GM21381 (cell line): Measurements from ENCODE around the gene SLC25A52.
"Not testable (repeated sequence)": the region's sequence is repeated elsewhere in the genome, so short reads cannot be mapped to it uniquely, and the experiment has no call there.

Experiments used
- ATAC-seq: cut with Tn5 transposase; IDR thresholded peaks from one replicate; pipeline ENCODE4 v1.9.1; 2021; ENCODE audit warnings: mild to moderate bottlenecking, moderate library complexity; ENCODE audit not compliant: unreplicated experiment

Gene SLC25A52

DNA sequence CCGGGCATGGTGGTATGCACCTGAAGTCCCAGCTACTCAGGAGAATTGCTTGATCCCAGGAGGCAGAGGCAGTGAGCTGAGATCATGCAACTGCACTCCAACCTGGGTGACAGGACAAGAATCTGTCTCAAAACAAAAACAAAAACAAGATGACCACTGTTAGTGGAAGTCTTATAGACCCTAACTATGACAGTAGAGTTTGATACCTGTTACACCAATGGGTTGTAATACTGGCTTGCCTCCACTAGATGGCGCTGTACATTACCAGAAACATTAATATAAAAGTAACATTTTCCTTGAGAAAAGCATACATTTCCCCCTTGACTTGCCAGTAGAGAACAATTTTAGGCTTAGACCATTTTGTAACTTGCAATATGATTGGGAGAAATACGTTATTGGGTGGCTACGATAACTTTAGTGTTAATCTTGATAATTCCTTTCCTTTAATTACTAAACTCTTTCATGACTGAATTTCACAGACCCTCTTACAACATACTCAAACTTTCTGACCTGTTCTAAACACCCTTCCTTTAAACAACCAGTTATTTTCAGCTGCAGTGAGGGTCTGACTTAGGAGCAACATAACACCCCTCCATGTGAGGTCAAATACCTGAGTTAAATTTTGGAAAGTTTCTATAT, 19.5 kb downstream of the SLC25A52 start:
- ATAC-seq = no peak

DNA sequence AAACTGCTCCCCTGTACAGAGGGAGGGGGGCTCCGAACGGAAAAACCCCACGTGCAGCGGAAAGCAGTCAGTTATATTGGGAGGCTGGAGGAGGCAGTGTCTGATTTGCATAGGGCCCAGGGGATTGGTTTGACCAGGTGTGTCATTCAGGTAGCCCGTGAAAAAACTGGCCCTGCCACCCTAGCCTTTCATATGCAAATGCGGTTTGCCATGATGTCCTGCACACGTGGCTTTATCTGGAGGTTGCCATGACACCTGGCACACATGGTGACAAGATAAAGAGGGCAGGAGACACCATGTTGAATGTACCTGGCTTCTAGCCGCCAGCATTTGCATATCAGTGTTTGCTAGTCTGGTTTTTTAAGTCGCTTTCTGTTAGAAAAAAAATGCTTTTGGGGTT, 20.5 kb downstream of the SLC25A52 start:
- no peak for ATAC-seq

DNA sequence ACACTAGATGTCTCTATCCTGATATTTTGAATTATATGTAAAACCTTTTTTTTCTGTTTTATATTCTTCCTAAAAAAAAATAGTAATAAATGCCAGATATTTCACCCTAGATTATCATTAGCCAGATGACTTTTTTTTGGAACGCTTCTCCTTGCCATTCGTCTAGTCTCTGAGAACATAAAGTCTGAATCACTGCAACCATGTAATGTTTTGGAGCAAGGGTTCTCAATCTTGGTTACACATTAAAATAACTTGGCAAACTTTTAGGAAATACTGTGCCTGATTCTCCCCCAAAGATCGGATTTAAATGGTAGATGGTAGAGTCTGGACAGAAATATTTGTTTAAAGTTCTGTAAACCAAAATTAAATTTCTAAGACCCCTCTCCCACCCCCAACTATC, 21.0 kb downstream of the SLC25A52 start:
- ATAC-seq = no peak

DNA sequence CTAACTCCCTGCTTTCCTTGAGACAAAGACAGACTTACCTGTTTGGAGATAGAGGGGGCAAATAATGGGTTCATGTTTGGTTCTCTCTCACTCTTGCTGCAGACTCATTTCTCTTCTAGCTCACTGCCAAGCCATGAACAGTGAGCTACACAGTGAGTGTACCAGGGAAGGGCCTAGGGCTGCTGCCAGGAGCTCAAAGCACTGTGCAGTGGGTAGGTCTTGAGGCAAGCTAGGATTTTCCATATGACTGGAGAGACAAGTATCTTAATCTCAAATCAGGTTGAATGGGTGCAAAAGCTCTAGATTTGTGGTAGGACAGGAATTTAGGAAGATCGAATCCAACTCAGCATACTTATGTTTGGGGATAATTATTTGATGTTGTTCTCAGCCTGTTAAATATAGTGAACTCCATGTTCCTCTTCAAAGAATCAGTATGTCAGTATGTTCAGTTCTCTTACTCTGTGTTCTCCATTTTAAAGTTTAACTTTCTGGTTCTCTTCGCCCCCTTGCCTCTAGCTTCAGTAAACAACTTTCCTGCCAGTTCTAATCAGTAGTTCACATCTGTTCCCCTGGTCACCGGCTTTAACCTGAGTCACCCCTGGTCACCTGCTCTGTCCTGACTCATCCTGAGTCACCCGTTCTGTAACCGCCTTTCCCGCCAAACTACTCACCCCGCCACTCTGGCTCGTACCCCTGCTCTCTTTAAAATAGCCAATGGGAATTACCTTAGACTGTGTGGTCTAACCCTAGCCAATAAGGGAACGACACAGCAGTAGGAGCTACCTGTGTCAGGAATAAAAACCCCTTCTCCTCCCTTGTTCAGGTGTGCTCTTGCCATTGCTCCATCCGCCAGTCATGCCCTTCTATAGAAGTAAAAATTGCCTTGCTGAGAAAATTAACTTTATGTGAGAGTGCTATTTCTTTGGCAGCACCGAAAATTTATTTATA, 21.9 kb downstream of the SLC25A52 start:
- ATAC-seq = no peak

DNA sequence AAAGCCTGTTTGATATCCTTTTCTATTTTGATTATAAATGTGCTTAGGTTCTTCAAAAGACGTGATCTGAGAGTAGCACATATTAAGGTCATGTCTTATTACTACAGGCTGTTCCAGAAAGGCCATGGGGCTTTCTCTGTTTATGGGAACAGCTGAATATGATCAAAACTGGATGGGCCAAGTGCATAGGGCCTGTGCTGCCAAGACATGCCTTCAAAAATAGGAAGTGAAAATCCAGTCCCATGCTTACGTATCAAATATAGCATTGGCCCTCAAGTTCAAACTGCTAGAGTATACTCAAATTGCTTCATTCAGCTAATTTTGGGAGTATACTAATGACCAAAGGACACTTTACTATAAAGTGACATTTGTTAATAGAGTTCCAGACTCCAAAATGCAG, 24.1 kb downstream of the SLC25A52 start:
- peak; percentile 70 for ATAC-seq

DNA sequence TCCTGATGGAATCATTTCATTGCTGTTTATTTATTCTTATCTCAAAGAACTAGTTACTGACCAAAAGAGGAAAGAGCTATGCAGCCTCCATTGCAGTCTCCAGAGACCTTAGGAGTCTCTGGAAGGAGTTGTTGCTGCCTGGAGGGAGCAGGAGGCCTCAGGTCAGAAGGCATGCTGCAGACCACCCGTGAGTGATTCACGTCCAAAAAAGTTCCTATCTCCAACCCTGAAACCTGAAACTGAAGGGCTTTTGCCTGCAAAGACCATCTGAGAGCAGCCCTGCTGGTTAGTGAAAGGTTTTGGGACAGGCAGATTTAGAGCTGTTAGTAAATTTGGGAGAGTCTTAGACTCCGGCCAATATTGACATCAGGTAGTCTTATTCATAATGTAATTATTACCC, 29.1 kb downstream of the SLC25A52 start:
- no peak for ATAC-seq

DNA sequence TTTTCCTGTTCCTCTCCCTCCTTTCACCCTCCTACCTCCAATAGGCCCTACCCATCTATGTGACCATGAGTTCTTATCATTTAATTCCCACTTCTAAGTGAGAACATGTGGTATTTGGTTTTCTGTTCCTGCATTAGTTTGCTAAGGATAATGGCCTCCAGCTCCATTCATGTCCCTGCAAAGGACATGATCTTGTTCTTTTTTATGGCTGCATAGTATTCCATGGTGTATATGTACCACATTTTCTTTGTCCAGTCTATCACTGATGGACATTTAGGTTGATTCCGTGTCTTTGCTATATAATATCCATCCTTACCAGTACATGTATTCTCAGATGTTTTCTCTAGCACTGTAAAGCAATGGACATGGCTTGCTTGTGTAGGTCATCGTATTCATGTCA, 31.5 kb downstream of the SLC25A52 start:
- ATAC-seq = not testable (repeated sequence)

DNA sequence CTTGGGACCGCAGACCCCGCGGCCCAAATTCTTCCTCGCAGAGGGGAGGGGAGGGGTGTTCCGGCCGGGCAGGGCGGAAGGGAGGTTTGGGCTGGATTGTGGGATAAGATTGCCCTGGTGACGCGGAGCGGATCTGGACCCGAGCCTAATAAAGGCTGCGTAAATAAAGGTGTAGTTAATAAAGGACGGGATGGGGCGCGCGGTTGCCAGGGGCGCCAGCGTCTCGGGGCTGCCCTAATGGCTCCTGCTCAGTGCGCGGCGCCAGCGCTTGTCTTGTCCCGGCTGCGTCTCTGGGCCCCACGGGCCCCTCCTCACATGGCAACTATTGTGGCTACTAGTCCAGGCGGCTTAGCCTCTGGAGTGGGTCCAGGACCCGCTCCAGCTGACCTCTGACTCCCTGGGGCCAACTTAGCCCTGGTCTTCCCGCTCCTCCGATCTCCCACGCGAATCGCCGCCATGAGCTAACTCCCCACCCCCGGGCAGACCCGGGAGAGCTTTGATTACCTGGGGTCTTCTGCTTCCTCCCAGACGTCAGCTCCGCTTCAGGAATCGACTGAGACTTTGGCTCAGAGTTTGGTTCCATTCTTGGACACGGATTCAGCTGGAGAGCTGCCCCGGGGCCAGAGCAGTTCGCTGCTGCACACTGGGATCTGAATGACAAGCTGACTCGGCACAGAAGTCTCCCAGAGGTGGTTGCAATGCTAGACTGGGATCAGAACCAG, 36.5 kb downstream of the SLC25A52 start:
- no peak for ATAC-seq

DNA sequence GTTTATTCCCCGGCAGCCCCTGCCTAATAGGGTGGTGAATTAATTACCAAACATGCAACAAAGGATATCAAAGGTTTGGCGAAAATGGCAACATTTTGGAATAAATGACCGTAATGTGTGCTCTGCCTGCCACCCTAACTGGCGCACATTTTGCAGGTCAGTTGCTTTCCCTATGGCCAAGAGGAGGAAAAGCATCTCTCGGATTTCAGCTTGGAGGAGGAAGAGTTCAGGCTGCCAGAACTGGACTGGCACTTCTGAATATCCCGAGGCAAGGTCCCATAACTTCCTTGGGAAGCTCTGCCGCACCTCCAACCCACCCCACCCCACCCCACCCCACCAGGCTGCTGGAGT, 37.1 kb downstream of the SLC25A52 start:
- ATAC-seq = no peak

DNA sequence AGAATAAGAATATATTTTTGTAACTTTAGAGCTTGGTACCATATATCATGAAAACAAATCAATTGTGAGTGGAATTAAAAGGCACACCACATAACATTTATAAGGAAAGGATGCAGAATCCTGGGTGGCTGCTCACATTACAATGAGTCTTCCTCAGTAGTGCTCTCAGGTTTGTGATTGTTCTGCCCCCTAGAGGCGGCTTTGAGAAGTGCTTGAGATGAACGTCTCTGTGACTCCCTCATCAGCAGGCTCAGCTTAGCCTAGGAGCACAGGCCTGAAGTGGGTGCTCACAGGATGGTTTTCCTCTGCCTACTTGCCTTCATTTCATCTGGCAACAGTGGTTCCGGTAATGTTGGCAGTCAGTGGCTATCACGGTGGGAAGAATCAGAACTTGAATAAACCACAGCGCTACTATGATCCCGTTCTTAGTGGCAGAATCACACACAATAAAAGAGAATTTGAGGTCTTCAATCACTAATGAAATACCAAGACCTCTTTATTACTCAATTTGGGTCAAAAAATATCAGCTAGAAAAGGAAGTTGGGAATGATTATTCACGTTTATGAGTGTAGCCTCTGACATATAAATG, 38.2 kb downstream of the SLC25A52 start:
- peak; percentile 96 for ATAC-seq

DNA sequence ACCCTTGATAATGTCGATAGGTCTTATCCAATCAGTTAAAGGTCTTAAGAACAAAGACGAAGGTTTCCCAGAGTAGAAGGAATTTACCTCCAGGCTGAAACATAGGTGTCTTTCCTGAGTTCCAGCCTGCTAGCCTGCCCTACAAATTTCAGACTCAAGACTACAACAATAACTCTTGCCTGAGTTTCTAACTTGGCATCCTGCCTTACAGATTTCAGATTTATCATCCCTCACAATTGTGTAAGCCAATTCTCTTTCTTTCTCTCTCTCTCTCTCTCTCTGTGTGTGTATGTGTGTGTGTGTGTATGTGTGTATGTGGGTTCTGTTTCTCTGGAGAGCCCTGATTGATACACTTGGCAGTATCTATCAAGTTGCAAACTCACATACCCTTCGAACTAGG, 39.1 kb downstream of the SLC25A52 start:
- no peak for ATAC-seq

DNA sequence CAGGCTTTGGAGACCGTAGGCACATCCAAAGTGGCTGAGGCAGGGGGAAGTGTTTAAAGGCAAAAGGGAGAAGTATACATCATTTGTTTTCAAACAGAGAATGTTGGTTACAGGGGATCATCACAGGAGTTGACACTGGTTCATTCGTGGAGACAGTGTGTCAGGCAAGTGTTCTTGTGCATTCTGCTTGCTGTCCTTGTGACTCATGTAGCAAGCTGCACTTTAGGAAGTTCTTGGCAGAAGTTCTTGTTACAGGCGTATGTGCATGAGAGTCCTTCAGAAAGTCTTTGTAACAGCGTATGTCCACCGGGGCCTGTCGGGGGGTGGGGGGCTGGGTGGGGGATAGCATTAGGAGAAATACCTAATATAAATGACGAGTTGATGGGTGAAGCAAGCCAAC, 39.8 kb downstream of the SLC25A52 start:
- ATAC-seq = no peak

DNA sequence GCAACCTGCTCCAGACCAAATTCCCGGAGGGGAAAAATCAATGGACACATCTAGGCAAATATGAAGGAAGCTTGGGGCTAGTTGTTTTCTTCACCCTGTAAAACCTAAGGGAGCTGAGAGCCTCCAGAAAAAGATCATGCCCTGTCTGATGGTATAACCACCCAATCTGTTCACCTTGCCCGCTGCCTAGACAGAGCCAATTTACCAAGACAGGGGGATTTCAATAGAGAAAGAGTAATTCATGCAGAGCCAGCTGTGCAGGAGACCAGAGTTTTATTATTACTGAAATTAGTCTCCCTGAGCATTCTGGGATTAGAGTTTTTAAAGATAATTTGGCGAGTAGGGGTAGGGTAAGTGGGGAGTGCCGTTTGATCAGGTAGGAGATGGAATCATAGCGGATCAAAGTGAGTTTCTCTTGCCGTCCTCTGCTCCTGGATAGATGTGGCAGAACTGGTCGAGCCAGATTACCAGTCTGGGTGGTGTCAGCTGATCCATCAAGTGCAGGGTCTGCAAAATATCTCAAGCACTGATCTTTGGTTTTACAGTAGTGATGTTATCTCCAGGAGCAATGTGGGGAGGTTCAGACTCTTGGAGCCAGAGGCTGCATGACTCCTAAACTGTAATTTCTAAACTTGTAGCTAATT, 41.2 kb downstream of the SLC25A52 start:
- no peak for ATAC-seq

DNA sequence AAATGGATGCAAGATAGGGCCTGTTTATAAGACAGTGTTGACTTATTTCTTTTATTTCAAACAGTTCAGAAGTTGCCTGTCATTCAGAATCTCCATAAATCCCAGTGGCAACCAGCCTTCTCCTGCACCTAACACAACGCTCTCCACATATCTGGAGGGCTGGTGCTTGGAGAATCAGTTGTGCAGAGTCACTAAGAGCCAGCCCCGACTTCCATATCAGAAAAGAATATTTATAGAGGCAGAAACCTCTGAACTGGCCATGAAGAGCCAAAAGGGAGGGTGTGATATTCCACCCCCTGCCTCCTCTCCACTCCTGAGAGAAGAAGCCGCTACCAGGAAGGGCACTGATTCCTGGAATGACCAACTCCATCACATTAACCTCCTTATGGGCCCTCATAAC, 42.3 kb downstream of the SLC25A52 start:
- no peak for ATAC-seq

DNA sequence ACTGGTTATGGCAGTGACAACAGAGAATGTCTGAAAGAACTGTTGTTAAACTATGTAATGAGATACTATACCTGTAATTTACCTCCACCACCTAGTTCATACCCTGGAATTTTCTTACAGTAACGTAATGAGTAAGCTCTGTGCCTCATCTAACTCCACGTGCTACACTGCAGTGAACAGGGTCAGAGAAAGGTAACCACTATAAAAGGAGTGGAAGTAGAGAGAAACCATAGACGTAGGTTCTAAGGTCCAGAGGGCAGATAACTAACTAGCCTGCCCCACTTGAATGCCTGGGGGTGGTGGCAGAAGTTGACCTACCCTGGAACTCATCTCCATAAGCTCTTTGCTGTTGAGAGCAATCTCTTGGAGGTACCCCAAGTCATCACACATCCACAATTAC, 44.3 kb downstream of the SLC25A52 start:
- no peak for ATAC-seq

DNA sequence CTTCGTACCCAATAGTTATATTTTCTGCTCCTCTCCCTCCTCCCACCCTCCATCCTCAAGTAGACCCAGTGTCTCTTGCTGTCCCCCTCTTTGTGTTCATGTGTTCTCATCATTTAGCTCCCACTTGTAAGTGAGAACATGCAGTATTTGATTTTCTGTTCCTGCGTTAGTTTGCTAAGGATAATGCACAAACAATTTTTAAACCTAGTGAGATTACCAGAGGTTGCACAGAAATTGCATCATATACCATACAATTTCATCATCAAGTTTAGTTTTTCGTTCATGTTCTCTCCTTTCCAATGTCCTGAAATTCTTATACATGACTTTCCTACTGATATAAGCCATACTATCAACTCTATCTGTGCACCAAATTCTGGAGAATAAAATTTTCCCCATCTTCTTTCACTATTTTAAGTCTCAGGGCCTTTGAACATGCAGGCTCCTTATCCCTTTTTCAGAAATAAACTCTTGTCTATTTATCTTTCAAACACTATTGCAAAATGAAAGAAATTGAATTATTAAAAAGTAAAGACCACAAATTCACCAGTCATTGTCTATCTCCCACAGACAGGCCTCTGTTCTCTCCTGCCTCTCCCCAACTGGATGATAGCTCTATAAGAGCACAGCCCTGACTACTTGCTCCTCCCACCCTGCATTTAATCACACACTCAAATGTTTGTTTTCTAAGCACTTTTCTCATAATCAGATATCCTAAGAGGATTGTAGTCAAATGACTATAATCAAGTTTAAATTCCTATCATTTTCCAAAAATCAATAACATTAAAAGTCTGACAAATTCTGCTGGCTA, 49.1 kb downstream of the SLC25A52 start:
- ATAC-seq = no peak

DNA sequence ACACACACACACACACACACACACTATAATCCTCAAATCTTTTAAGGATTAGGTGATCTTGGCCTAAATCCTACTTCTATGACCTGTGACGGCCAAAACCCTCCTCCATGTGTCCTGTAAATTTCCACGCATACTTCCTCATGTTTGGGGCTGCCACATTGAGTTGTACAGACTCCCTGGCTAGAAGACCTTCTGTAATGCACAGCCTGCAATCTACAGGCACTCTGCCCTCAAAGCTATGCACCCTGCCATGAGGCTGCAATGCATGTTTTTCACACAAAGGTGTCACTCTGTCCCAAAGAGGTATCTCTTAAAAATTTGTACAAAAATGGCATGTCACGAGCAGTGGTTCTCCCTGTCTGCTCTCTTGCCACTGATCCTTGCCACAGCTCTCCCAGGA, 49.9 kb downstream of the SLC25A52 start:
- ATAC-seq = no peak
